Omental fat pad (tissue), 4 donors: ENCODE data around the gene FAM193B. TPM values are rescaled to one million over a fixed set of nuclear protein-coding genes. Genes with fewer than 3 reads are reported as not detected.

Experiments
- ATAC-seq: fragments of 150-250 bp; one replicate; pipeline ENCODE4 v1.9.1; 2016; ENCODE audit warnings: mild to moderate bottlenecking, moderate library complexity; ENCODE audit not compliant: low FRiP score
- DNase-seq: peaks from one replicate; pipeline ENCODE4 v3.0.0-alpha.2; 2019; ENCODE audit warnings: low spot score
- CTCF ChIP-seq, 3 donors: fragments of 450-650 bp; IDR thresholded peaks; one replicate each; pipeline ENCODE4 v1.5.1; 2016 to 2017; ENCODE audit warnings: antibody characterized with exemption in 3 of 3, mild to moderate bottlenecking in 3 of 3, moderate library complexity in 2 of 3
- total RNA-seq, 4 donors: library from RNA; depleted of rRNA; stranded (reverse); fragments of >200 nt; gene quantifications; one replicate each; pipeline ENCODE4 v1.1.0, GENCODE V29; 2016

FAM193B gene
- total RNA-seq, 4 donors from 2014 or later, result 43.3 to 92.5 (median 50.9) TPM

GRCh38 chr5:177501874-177502678 is 52.3 kb downstream of the FAM193B start:
- no peak for TF ChIP-seq CTCF (IDR thresholded peaks at IDR 0.05)
- DNase-seq (no peak), ATAC-seq (no peak)

GRCh38 chr5:177500685-177501522 is 53.5 kb downstream of the FAM193B start:
- DNase-seq, result peak; percentile 98
- peak in 1 of 3 donors; percentile 67 for TF ChIP-seq CTCF (IDR thresholded peaks at IDR 0.05)
- ATAC-seq, result peak; percentile 52

GRCh38 chr5:177499842-177500241 is 54.5 kb downstream of the FAM193B start:
- TF ChIP-seq CTCF (IDR thresholded peaks at IDR 0.05), result no peak
- DNase-seq, result no peak
- no peak for ATAC-seq

DNA sequence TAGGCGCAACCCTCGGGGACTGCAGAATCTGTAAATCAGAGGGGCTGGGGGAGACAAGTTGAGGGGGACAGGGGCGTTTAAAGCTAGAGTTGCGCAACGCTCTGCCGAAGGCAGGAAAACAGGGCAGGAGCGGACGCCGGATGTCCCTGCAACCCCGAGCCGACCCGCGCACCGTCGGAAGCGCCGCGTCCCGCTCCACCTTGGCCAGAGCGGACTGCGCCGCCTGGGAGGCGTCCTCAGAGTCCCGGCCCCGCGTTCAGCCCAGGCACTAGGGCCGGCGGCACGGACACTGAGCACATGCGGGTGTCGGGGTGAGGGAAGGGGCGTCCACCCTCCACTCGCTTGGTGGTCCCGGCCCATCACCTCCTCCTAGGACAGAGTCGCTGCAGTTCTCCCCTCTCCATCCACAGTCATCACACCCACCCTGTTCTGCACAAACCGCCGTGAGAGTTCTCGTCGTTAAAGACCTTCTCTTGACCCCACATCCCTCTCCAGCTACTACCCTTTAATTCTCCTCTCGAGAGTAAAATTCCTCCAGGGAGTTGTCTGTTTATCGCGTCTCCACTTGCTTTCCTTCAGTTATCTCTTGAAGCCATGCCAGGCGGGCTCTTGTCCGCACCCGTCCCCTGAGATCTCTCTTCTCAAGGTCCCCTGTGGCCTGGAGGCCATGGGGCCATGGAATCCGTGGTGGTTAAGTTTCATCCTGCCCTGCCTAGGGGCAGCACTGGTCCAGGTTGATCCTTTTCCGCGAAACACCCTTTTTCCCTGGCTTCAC is 56.2 kb downstream of the FAM193B start:
- no peak for TF ChIP-seq CTCF (IDR thresholded peaks at IDR 0.05)
- ATAC-seq (no peak), DNase-seq (no peak)

DNA sequence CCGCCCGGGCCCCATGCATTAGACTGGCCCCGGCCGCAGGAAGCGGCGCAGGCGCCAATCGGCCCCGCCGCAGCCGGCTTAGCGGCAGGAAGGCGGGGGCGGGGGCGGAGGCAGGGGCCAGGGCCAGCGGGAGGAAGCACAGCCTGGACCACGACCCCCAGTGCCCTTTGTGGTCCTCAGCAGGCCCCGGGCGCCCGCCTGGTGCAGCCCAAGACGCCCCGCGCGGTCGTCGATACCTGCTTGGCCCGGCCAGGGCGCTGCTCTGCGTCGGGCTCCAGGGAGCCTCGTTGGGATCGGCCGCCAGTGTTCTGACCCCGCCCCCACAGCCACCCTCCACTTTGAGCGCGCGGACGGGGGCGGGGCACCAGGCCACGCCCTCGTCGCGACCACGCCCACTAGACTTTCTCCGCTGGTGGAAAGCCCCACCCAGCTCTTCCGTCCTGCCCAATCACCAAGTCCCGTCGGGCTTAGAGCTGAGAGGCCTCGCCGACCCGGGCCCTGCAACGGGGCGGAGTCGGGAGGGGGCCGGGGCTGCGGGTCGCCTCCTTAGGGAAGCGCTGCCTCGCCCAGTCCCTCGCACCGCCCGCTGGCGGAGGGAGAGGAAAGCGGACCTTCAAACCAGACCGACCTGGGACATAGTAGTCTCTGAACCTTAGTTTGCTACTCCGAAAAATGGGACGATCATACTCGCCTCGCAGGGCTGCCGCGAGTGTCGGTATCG is 56.9 kb downstream of the FAM193B start, which contains the start of gene PDLIM7:
Gene PDLIM7, minus strand, starts transcription at position 313 of the 721 bp plus-strand sequence. CDS start 1,092 bp downstream, outside the sequence.
- DNase-seq, result peak; percentile 88
- ATAC-seq, result peak; percentile 81
- TF ChIP-seq CTCF (IDR thresholded peaks at IDR 0.05), result no peak

- peak; percentile 74 for ATAC-seq
- TF ChIP-seq CTCF (IDR thresholded peaks at IDR 0.05), result no peak
- DNase-seq, result no peak
Observed at GRCh38 chr5:177496727-177497291, 57.6 kb downstream of the FAM193B start.
